Natural killer cell (primary cell): Measurements from ENCODE around the gene MOV10L1. TPM values are rescaled to one million over a fixed set of nuclear protein-coding genes. Genes with fewer than 3 reads are reported as not detected.

Experiments
- ATAC-seq, 3 donors: fragments of 150-1000 bp in 2 of 3; fragments of 200-7000 bp in 1 of 3; cut with Tn5 transposase; 1 replicate in 1 of 3; 2 replicates in 2 of 3; pipeline ENCODE4 v1.10.0; 2021; ENCODE audit warnings: mild to moderate bottlenecking in 2 of 3, moderate library complexity in 2 of 3
- DNase-seq, 2 donors: peaks; one replicate each; pipeline versions ENCODE4 v3.0.0 to v3.0.0-alpha.2; 2013 to 2021; ENCODE audit warnings: mixed read lengths in 1 of 2
- H3K27ac ChIP-seq: one replicate; pipeline ENCODE4 v1.5.1; 2013; ENCODE audit warnings: mild to moderate bottlenecking, low read length
- H3K27me3 ChIP-seq: one replicate; pipeline ENCODE4 v1.6.1; 2013; ENCODE audit warnings: low read length; ENCODE audit not compliant: control insufficient read depth, insufficient read depth
- H3K36me3 ChIP-seq: one replicate; pipeline ENCODE4 v1.6.1; 2013; ENCODE audit warnings: low read length; ENCODE audit not compliant: control insufficient read depth, insufficient read depth
- H3K4me1 ChIP-seq: one replicate; pipeline ENCODE4 v1.6.1; 2013; ENCODE audit warnings: low read length; ENCODE audit not compliant: control insufficient read depth, insufficient read depth
- H3K4me3 ChIP-seq: one replicate; pipeline ENCODE4 v1.5.1; 2013; ENCODE audit warnings: low read length
- H3K9me3 ChIP-seq: one replicate; pipeline ENCODE4 v1.6.1; 2013; ENCODE audit warnings: low read length; ENCODE audit not compliant: control insufficient read depth, insufficient read depth
- H3K27ac Mint-ChIP-seq, 2 donors: one replicate each; pipeline ENCODE4 v1.8.0; 2022; ENCODE audit warnings: mild to moderate bottlenecking in 2 of 2, mixed read lengths in 2 of 2, moderate library complexity in 1 of 2
- H3K27me3 Mint-ChIP-seq, 2 donors: one replicate each; pipeline ENCODE4 v1.8.0; 2022; ENCODE audit warnings: low read depth in 2 of 2, mixed read lengths in 2 of 2
- H3K36me3 Mint-ChIP-seq: one replicate; pipeline ENCODE4 v1.8.0; 2022; ENCODE audit warnings: mixed read lengths
- H3K4me1 Mint-ChIP-seq, 2 donors: one replicate each; pipeline ENCODE4 v1.8.0; 2022; ENCODE audit warnings: mixed read lengths in 2 of 2
- H3K4me3 Mint-ChIP-seq: one replicate; pipeline ENCODE4 v1.8.0; 2022; ENCODE audit warnings: mild to moderate bottlenecking, moderate library complexity, mixed read lengths
- H3K9me3 Mint-ChIP-seq, 2 donors: one replicate each; pipeline ENCODE4 v1.8.0; 2022; ENCODE audit warnings: mixed read lengths in 2 of 2
- CTCF ChIP-seq: fragments of 200-600 bp; IDR thresholded peaks from one replicate; pipeline ENCODE4 v1.8.0; 2022; ENCODE audit warnings: antibody characterized with exemption
- WGBS: methylation state at CpG from one replicate; pipeline ENCODE4 v1.1.7; 2013; ENCODE audit warnings: missing lambda C conversion rate; ENCODE audit not compliant: insufficient coverage; 5-methylcytosine and 5-hydroxymethylcytosine counted together
- intact Hi-C: fragments of 100-400 bp; cut with micrococcal nuclease; formaldehyde crosslinking; loops from one replicate; pipeline ENCODE4 v1.14.2; 2022
- total RNA-seq, 4 donors: library from RNA; stranded (reverse); fragments of 120-200 nt in 1 of 4; gene quantifications; one replicate each; pipeline versions ENCODE4 v1.2.3 to v1.2.4, GENCODE V29; 2013 to 2022

Gene MOV10L1
- total RNA-seq, 3 donors from 2014 or later (not counting 1 experiment from before 2014, with no cell fraction given), result 1.0 to 1.7 TPM; not detected in 1

- Mint-ChIP-seq H3K27me3 (peaks cover 0 to 5% of the 10 kb centered on the region in 2 donors), H3K4me1 (peaks cover 8 to 9% of the 10 kb centered on the region in 2 donors), H3K4me3 (no peak overlapping the region), H3K36me3 (no peaks in the 10 kb centered on the region), H3K27ac (no peak overlapping the region), H3K9me3 (peaks cover 0 to under 1% of the 10 kb centered on the region in 2 donors)
- Histone ChIP-seq H3K4me3 (no peak overlapping the region), H3K36me3 (no peaks in the 10 kb centered on the region), H3K4me1 (peaks cover 20% of the 10 kb centered on the region), H3K9me3 (no peaks in the 10 kb centered on the region), H3K27ac (no peak overlapping the region), H3K27me3 (no peaks in the 10 kb centered on the region)
- 93% methylated on average over 17 of the region's 17 CpGs for WGBS
- ATAC-seq, result no peak
- DNase-seq, result no peak
- TF ChIP-seq CTCF, result no peak
- intact Hi-C loops, result no loop called here
Observed at GRCh38 chr22:50048836-50049235, 41.0 kb upstream of the MOV10L1 start.

- Histone ChIP-seq H3K4me1 (peaks cover 13% of the 10 kb centered on the region), H3K27ac (no peak overlapping the region), H3K9me3 (no peaks in the 10 kb centered on the region), H3K4me3 (no peak overlapping the region), H3K36me3 (no peaks in the 10 kb centered on the region), H3K27me3 (no peaks in the 10 kb centered on the region)
- ATAC-seq (no peak), DNase-seq (no peak)
- Mint-ChIP-seq H3K36me3 (no peaks in the 10 kb centered on the region), H3K9me3 (peaks cover 0 to 2% of the 10 kb centered on the region in 2 donors), H3K27ac (no peak overlapping the region), H3K27me3 (peaks cover 0 to 2% of the 10 kb centered on the region in 2 donors), H3K4me1 (peaks cover 4 to 5% of the 10 kb centered on the region in 2 donors), H3K4me3 (no peak overlapping the region)
- intact Hi-C loops, result no loop called here
- TF ChIP-seq CTCF, result no peak
- WGBS, result 94% methylated on average over 36 of the region's 36 CpGs
Observed at GRCh38 chr22:50049299-50050195, 40.3 kb upstream of the MOV10L1 start.

GRCh38 chr22:50051930-50052329 lies 37.9 kb upstream of the MOV10L1 start:
- Histone ChIP-seq H3K27me3 (no peaks in the 10 kb centered on the region), H3K4me1 (no peaks in the 10 kb centered on the region), H3K9me3 (no peaks in the 10 kb centered on the region), H3K27ac (no peak overlapping the region), H3K36me3 (no peaks in the 10 kb centered on the region), H3K4me3 (no peak overlapping the region)
- DNase-seq (no peak), ATAC-seq (no peak)
- intact Hi-C loops, result no loop called here
- 93% methylated on average over 18 of the region's 18 CpGs for WGBS
- H3K9me3 Mint-ChIP-seq, result peaks cover 0 to 2% of the 10 kb centered on the region in 2 donors
- no peak overlapping the region for H3K27ac Mint-ChIP-seq
- H3K4me3 Mint-ChIP-seq, result no peak overlapping the region
- no peak for TF ChIP-seq CTCF
- no peaks in the 10 kb centered on the region for H3K4me1 Mint-ChIP-seq
- no peaks in the 10 kb centered on the region for H3K36me3 Mint-ChIP-seq
- no peaks in the 10 kb centered on the region for H3K27me3 Mint-ChIP-seq
